Measurements from ENCODE around the gene DPP10.

DNA sequence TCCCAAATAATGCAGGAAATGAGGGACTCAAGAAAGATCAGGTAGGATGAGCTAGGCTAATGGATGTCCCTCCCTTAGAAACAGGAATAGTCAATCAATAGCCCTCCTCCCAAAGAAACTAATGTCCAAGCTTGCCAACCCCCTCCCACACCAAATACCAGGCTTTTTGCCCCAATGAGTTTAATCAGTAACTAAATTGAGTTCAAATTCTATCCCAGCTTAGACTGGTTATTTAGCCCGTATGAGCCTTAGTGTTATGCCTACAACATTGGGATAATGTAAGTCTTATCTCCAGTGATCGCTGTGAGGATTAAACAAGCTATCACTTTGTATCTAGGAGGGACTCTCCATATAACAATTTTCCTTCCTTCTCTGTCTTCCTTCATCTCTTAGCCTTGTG is 310.7 kb downstream of the DPP10 start:
- TF ChIP-seq, protein P1, sequence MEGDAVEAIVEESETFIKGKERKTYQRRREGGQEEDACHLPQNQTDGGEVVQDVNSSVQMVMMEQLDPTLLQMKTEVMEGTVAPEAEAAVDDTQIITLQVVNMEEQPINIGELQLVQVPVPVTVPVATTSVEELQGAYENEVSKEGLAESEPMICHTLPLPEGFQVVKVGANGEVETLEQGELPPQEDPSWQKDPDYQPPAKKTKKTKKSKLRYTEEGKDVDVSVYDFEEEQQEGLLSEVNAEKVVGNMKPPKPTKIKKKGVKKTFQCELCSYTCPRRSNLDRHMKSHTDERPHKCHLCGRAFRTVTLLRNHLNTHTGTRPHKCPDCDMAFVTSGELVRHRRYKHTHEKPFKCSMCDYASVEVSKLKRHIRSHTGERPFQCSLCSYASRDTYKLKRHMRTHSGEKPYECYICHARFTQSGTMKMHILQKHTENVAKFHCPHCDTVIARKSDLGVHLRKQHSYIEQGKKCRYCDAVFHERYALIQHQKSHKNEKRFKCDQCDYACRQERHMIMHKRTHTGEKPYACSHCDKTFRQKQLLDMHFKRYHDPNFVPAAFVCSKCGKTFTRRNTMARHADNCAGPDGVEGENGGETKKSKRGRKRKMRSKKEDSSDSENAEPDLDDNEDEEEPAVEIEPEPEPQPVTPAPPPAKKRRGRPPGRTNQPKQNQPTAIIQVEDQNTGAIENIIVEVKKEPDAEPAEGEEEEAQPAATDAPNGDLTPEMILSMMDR (IDR thresholded peaks at IDR 0.05) = no peak
- TF ChIP-seq SIN3A (IDR thresholded peaks at IDR 0.05; ENCODE audit: borderline replicate concordance, insufficient read depth, low read depth, low read length) (no peak), TCF7L2 (IDR thresholded peaks at IDR 0.05; ENCODE audit: low read depth, low read length) (no peak)
- TF ChIP-seq, protein P2, sequence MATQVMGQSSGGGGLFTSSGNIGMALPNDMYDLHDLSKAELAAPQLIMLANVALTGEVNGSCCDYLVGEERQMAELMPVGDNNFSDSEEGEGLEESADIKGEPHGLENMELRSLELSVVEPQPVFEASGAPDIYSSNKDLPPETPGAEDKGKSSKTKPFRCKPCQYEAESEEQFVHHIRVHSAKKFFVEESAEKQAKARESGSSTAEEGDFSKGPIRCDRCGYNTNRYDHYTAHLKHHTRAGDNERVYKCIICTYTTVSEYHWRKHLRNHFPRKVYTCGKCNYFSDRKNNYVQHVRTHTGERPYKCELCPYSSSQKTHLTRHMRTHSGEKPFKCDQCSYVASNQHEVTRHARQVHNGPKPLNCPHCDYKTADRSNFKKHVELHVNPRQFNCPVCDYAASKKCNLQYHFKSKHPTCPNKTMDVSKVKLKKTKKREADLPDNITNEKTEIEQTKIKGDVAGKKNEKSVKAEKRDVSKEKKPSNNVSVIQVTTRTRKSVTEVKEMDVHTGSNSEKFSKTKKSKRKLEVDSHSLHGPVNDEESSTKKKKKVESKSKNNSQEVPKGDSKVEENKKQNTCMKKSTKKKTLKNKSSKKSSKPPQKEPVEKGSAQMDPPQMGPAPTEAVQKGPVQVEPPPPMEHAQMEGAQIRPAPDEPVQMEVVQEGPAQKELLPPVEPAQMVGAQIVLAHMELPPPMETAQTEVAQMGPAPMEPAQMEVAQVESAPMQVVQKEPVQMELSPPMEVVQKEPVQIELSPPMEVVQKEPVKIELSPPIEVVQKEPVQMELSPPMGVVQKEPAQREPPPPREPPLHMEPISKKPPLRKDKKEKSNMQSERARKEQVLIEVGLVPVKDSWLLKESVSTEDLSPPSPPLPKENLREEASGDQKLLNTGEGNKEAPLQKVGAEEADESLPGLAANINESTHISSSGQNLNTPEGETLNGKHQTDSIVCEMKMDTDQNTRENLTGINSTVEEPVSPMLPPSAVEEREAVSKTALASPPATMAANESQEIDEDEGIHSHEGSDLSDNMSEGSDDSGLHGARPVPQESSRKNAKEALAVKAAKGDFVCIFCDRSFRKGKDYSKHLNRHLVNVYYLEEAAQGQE (IDR thresholded peaks at IDR 0.05; ENCODE audit: insufficient read depth in 1 of 2, low read depth in 2 of 2, low read length in 1 of 2) = no peak
